Measurements from ENCODE around the gene CD1B. TPM values are rescaled to one million over a fixed set of nuclear protein-coding genes. Genes with fewer than 3 reads are reported as not detected.
"Not testable (repeated sequence)": the region's sequence is repeated elsewhere in the genome, so short reads cannot be mapped to it uniquely, and the experiment has no call there.

Gene CD1B
- total RNA-seq: not detected

DNA sequence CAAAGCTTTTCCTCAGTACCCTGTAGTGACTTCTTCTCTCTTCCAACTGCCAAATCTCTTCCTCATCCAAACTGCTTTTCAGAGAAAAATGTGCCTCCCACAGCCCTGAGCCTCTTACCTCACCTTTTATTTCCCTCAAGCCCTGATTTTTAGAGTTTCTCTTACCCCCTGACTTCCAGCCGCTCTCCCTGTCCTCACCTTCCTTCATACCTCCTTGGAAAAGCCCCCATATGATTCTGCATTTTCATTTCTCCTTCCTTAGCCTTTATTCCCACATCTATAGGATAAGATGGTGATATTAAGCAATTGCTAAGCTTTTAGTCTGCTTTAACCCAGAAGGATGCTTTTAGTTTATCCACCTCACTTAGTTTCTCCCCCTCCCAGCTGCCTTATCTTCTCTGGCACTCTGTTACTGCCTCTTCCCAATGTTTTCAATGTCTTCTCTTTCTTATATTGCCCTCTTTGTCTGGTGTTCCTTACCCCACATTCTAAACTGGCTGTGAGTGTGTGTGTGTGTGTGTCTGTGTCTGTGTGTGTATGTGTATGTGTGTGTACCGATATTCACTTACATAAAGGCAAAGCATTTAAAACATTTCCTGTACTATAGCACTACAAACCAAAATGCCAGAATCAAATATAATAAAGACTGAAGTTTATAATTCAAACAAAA, at the start of gene CD1B:
Gene CD1B, minus strand, starts transcription at position 51 of the 670 bp plus-strand sequence. CDS start 108 bp downstream, outside the sequence.
- peaks cover 5% of the 10 kb centered on the region for H3K36me3 Mint-ChIP-seq (ENCODE audit: low read depth)
- H3K27ac Mint-ChIP-seq: no peak within 1 kb of the TSS
- ChIA-PET POLR2A (interaction anchor here (0.6 kb wide), 1 partner anchor 45 kb away, joined by 4 read pairs; no protein-coding TSS in a partner anchor), CTCF (no interaction called here)
- H3K4me1 Mint-ChIP-seq: peaks cover 30% of the 10 kb centered on the region
- no peak within 1 kb of the TSS for H3K4me3 Mint-ChIP-seq
- H3K9me3 Mint-ChIP-seq: no peaks in the 10 kb centered on the region
- DNase-seq: no peak
- H3K27me3 Mint-ChIP-seq: peaks cover 7% of the 10 kb centered on the region

GRCh38 chr1:158374860-158375259, 43.5 kb upstream of the CD1B start:
- no peak overlapping the region for H3K4me3 Mint-ChIP-seq

GRCh38 chr1:158374101-158374500, 42.8 kb upstream of the CD1B start:
- H3K27ac Mint-ChIP-seq; DNase-seq; H3K4me3 Mint-ChIP-seq; CTCF ChIA-PET; H3K4me1 Mint-ChIP-seq; POLR2A ChIA-PET; H3K36me3 Mint-ChIP-seq (ENCODE audit: low read depth): not testable (repeated sequence)
- H3K9me3 Mint-ChIP-seq: peaks cover 15% of the 10 kb centered on the region
- peaks cover 22% of the 10 kb centered on the region for H3K27me3 Mint-ChIP-seq

More at GRCh38 chr1:158374860-158375259, 43.5 kb upstream of the CD1B start:
- no peak for DNase-seq
- Mint-ChIP-seq H3K36me3 (ENCODE audit: low read depth) (no peaks in the 10 kb centered on the region), H3K27me3 (peaks cover 22% of the 10 kb centered on the region), H3K4me1 (no peaks in the 10 kb centered on the region), H3K27ac (no peak overlapping the region), H3K9me3 (peaks cover 15% of the 10 kb centered on the region)
- ChIA-PET POLR2A (no interaction called here), CTCF (no interaction called here)

DNA sequence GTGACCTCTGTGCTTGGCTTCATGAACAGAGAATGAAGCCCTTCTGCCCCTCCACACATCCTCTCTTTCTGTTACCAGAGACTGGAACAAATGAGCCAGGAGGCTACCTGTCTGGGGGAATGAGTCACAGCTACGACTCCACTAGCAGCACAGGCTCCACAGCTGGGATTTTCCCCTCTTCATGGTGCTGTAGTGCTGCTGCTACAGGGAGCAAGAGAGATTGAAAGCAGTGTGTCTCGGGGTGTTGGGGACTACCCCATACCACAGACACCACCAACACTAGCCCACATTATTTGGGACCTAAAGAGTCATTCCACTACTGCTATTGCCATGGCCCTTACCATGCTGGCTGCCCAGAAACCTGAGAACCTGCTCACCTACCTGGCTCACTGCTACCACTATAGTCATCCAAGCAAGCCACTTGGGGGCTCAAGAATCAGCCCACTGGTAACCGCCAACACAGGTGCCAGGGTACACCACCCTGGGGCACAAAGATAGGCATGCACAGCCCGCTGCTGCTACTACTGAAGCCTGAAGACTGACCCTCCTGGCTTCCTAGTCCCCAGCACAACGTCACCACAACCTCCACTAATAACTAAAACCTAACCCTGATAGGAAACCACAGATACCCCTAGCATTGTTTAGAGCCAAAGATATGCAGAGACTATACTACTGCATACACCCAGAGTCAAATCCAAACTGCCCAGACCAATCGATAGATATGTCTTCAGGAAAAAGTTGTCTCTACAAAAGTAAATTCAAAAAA, 40.0 kb upstream of the CD1B start:
- H3K4me3 Mint-ChIP-seq: no peak overlapping the region
- H3K27ac Mint-ChIP-seq: no peak overlapping the region
- H3K27me3 Mint-ChIP-seq: peaks cover 11% of the 10 kb centered on the region
- ChIA-PET CTCF (no interaction called here), POLR2A (no interaction called here)
- no peak for DNase-seq
- no peaks in the 10 kb centered on the region for H3K36me3 Mint-ChIP-seq (ENCODE audit: low read depth)
- H3K4me1 Mint-ChIP-seq: no peaks in the 10 kb centered on the region
- H3K9me3 Mint-ChIP-seq: peaks cover 15% of the 10 kb centered on the region

DNA sequence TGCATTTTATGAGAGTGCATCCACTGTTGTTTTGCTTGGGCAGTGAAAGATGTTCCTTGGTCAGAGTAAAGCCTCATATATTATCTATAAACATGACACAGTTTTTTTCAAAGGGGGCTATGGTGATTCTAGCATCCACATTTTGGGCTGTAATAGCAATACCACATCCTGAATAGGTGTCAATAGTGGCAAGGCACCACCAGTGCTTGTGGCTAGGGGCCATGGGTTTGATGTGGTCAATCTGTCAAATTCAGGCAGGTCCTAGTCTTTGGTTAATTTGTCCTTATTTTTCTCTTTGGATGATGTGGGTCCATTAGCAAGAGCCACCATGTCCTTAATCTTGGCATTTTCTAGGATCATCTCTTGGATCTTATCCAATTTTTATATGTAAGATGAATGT, 35.5 kb upstream of the CD1B start:
- Mint-ChIP-seq H3K4me3 (no peak overlapping the region), H3K27ac (no peak overlapping the region), H3K27me3 (peaks cover 2% of the 10 kb centered on the region), H3K4me1 (no peaks in the 10 kb centered on the region), H3K9me3 (peaks cover 8% of the 10 kb centered on the region), H3K36me3 (ENCODE audit: low read depth) (no peaks in the 10 kb centered on the region)
- ChIA-PET POLR2A (no interaction called here), CTCF (no interaction called here)
- DNase-seq: no peak

DNA sequence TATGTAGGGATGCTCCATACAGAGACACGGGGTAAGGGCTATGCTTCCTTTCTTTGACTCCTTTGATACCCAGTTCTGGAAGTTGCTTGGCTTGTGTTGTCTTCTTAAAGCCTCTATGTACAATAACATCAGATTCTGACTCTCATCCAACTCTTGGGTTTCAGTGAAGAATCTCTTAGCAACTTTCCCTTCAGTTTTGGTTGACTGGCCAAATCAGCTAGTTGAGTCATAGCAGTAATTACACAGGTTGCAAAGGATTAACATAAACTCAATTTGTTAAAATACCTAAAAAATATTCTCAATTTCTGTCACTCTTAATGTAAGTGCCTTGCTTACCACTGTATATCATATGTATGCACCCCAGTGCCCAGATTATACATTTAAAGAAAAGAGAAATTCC, 31.6 kb upstream of the CD1B start:
- Mint-ChIP-seq H3K27me3 (peaks cover 2% of the 10 kb centered on the region), H3K36me3 (ENCODE audit: low read depth) (no peaks in the 10 kb centered on the region), H3K4me3 (no peak overlapping the region), H3K4me1 (no peaks in the 10 kb centered on the region), H3K27ac (no peak overlapping the region), H3K9me3 (peaks cover 4% of the 10 kb centered on the region)
- ChIA-PET CTCF (no interaction called here), POLR2A (no interaction called here)
- no peak for DNase-seq

DNA sequence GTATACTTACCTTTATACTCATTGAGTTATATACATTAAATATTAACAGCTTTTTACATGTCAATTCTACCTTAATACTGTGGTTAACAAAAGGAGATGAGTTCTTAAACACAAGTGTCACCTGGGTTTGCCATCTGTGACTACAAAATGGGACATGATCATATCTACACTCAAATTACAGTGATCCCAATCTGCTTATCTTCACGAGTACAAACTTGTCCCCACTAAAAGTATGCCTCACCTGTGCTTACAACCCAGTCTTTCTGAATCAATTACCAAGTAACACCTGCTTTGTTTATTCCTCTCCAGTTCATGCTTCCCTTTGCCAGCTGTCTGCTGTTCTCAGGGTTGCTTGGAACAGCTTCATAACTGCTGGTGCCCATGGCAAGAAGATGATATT, 31.2 kb upstream of the CD1B start:
- H3K27me3 Mint-ChIP-seq: peaks cover 2% of the 10 kb centered on the region
- CTCF ChIA-PET: no interaction called here
- no peaks in the 10 kb centered on the region for H3K4me1 Mint-ChIP-seq
- peaks cover 4% of the 10 kb centered on the region for H3K9me3 Mint-ChIP-seq
- DNase-seq: no peak
- H3K4me3 Mint-ChIP-seq: no peak overlapping the region
- POLR2A ChIA-PET: no interaction called here
- H3K27ac Mint-ChIP-seq: no peak overlapping the region
- no peaks in the 10 kb centered on the region for H3K36me3 Mint-ChIP-seq (ENCODE audit: low read depth)

DNA sequence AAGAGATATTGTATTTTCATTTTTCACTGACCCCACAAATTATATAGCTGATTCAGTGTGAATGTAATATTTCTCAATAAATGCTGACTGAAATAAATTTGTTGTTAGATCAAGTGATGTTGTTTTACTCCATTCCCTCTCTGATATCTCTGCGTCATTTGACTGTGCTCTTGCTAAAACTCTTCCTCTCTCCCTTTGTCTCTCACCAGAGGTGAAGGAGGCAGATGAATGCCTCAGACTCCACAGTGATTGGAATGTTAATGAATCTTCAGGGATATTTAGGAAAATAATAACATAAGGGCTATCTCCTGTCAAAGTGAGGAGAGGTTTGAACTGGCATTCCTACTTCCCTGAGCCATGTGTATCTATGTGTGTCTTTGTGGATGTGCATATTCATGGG, 26.1 kb upstream of the CD1B start:
- H3K36me3 Mint-ChIP-seq (ENCODE audit: low read depth): no peaks in the 10 kb centered on the region
- H3K27me3 Mint-ChIP-seq: peaks cover 25% of the 10 kb centered on the region
- H3K4me3 Mint-ChIP-seq: no peak overlapping the region
- DNase-seq: no peak
- CTCF ChIA-PET: no interaction called here
- POLR2A ChIA-PET: no interaction called here
- no peak overlapping the region for H3K27ac Mint-ChIP-seq
- no peaks in the 10 kb centered on the region for H3K4me1 Mint-ChIP-seq
- H3K9me3 Mint-ChIP-seq: no peaks in the 10 kb centered on the region

DNA sequence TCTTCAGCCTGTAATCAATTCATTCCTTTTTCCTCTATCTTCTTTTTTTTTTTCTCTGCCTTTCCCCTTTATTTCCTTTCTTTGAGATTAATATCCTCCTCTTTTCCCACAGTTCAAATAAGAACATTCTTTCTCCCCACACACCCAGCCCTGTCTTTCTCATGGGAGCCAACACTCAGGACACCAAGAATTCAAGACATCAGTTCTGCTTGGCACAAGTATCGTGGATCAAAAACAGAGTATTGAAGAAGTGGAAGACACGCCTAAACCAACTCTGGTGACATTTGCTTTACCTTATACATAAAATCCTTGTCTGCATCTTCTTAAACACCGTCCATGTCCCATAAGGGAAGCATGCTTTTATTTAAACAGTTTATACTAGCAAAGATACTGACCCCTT, 25.3 kb upstream of the CD1B start:
- no peaks in the 10 kb centered on the region for H3K4me1 Mint-ChIP-seq
- ChIA-PET CTCF (no interaction called here), POLR2A (no interaction called here)
- H3K27me3 Mint-ChIP-seq: peaks cover 25% of the 10 kb centered on the region
- DNase-seq: no peak
- H3K27ac Mint-ChIP-seq: no peak overlapping the region
- no peak overlapping the region for H3K4me3 Mint-ChIP-seq
- no peaks in the 10 kb centered on the region for H3K9me3 Mint-ChIP-seq
- H3K36me3 Mint-ChIP-seq (ENCODE audit: low read depth): no peaks in the 10 kb centered on the region

- no peaks in the 10 kb centered on the region for H3K36me3 Mint-ChIP-seq (ENCODE audit: low read depth)
- H3K9me3 Mint-ChIP-seq: no peaks in the 10 kb centered on the region
- CTCF ChIA-PET: no interaction called here
- H3K4me1 Mint-ChIP-seq: no peaks in the 10 kb centered on the region
- peaks cover 25% of the 10 kb centered on the region for H3K27me3 Mint-ChIP-seq
- POLR2A ChIA-PET: no interaction called here
- no peak for DNase-seq
- no peak overlapping the region for H3K4me3 Mint-ChIP-seq
- no peak overlapping the region for H3K27ac Mint-ChIP-seq
Observed at GRCh38 chr1:158355773-158356285, 24.5 kb upstream of the CD1B start.

DNA sequence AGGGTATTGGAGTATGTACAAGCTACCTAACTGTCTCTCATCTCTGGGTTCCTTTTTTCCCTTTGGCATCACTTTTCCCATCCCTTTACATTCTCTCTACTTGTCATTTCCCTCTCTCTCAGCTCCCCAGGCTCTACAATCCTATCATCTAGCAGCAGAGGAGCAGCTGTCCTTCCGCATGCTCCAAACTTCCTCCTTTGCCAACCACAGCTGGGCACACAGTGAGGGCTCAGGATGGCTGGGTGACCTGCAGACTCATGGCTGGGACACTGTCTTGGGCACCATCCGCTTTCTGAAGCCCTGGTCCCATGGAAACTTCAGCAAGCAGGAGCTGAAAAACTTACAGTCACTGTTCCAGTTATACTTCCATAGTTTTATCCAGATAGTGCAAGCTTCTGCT, 22.9 kb upstream of the CD1B start:
- H3K4me3 Mint-ChIP-seq: no peak overlapping the region
- no peaks in the 10 kb centered on the region for H3K36me3 Mint-ChIP-seq (ENCODE audit: low read depth)
- peaks cover 25% of the 10 kb centered on the region for H3K27me3 Mint-ChIP-seq
- no peaks in the 10 kb centered on the region for H3K9me3 Mint-ChIP-seq
- ChIA-PET POLR2A (no interaction called here), CTCF (no interaction called here)
- no peaks in the 10 kb centered on the region for H3K4me1 Mint-ChIP-seq
- H3K27ac Mint-ChIP-seq: no peak overlapping the region
- DNase-seq: no peak

- CTCF ChIA-PET: no interaction called here
- H3K9me3 Mint-ChIP-seq: no peaks in the 10 kb centered on the region
- no peaks in the 10 kb centered on the region for H3K36me3 Mint-ChIP-seq (ENCODE audit: low read depth)
- peaks cover 25% of the 10 kb centered on the region for H3K27me3 Mint-ChIP-seq
- H3K27ac Mint-ChIP-seq: no peak within 1 kb of the TSS
- H3K4me3 Mint-ChIP-seq: no peak within 1 kb of the TSS
- no peak for DNase-seq
- POLR2A ChIA-PET: no interaction called here
- no peaks in the 10 kb centered on the region for H3K4me1 Mint-ChIP-seq
Observed at GRCh38 chr1:158353303-158354075, 22.2 kb upstream of the CD1B start, which contains the start of gene CD1E. CD1E (plus strand) TSS chr1:158353894; CDS start chr1:158353989, 95 bp downstream.

DNA sequence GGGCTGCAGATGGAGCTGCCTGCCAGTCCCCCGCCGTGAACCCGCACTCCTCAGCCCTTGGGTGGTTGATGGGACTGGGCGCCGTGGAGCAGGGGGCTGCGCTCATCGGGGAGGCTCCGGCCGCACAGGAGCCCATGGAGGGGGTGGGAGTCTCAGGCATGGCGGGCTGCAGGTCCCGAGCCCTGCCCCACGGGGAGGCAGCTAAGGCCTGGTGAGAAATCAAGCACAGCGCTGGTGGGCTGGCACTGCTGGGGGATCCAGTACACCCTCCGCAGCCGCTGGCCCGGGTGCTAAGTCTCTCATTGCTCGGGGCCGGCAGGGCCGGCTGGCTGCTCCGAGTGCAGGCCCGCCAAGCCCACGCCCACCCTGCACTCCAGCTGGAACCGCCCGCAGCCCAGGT, 17.6 kb upstream of the CD1B start:
- POLR2A ChIA-PET; H3K27me3 Mint-ChIP-seq; DNase-seq; H3K4me3 Mint-ChIP-seq; H3K27ac Mint-ChIP-seq; CTCF ChIA-PET; H3K9me3 Mint-ChIP-seq; H3K4me1 Mint-ChIP-seq; H3K36me3 Mint-ChIP-seq (ENCODE audit: low read depth): not testable (repeated sequence)
